ENCODE measurements around the gene MARK1.

DNA sequence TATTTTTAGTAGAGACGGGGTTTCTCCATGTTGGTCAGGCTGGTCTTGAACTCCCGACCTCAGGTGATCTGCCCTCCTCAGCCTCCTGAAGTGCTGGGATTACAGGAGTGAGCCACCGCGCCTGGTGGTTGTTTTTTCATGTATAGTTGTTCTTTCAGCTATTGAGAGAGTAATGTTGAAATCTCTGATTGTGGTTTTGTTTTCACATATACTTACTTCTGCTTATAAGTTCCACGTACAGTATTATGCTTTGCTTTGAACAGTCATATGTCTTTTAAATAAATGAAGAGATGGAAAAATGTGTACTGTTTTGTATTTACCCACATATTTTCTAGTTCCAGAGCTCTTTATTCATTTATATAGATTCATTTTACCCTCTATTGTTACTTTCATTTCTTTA, 44.5 kb downstream of the MARK1 start:
- TF ChIP-seq, protein P1, sequence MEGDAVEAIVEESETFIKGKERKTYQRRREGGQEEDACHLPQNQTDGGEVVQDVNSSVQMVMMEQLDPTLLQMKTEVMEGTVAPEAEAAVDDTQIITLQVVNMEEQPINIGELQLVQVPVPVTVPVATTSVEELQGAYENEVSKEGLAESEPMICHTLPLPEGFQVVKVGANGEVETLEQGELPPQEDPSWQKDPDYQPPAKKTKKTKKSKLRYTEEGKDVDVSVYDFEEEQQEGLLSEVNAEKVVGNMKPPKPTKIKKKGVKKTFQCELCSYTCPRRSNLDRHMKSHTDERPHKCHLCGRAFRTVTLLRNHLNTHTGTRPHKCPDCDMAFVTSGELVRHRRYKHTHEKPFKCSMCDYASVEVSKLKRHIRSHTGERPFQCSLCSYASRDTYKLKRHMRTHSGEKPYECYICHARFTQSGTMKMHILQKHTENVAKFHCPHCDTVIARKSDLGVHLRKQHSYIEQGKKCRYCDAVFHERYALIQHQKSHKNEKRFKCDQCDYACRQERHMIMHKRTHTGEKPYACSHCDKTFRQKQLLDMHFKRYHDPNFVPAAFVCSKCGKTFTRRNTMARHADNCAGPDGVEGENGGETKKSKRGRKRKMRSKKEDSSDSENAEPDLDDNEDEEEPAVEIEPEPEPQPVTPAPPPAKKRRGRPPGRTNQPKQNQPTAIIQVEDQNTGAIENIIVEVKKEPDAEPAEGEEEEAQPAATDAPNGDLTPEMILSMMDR (IDR thresholded peaks at IDR 0.05), result no peak
- TF ChIP-seq EZH2 (IDR thresholded peaks at IDR 0.05; ENCODE audit: borderline replicate concordance, insufficient read depth, low read depth, low read length, poor library complexity, severe bottlenecking), result no peak

All from B cell (primary cell).